Mammary epithelial cell (primary cell): Measurements from ENCODE around the gene COL1A2.

Source experiments
- CTCF ChIP-seq, 2 donors: IDR thresholded peaks in 1 of 2; conservative IDR thresholded peaks in 1 of 2; 2 replicates each; pipeline ENCODE4 v1.5.1; 2011 to 2012; ENCODE audit warnings: inconsistent platforms in 2 of 2, low read length in 2 of 2, mild to moderate bottlenecking in 2 of 2, control low read depth in 1 of 2, low read depth in 1 of 2; ENCODE audit not compliant: insufficient read depth in 1 of 2; ENCODE audit errors: extremely low read depth in 1 of 2
- EZH2 ChIP-seq: IDR thresholded peaks from 2 replicates; pipeline ENCODE4 v1.6.1; 2012; ENCODE audit warnings: low read length, inconsistent platforms, borderline replicate concordance

- TF ChIP-seq EZH2 (no peak), CTCF (conservative IDR thresholded peaks at IDR 0.05 in 1 of 2, IDR thresholded peaks at IDR 0.05 in 1 of 2; ENCODE audit: extremely low read depth in 1 of 2, insufficient read depth in 1 of 2, low read depth in 1 of 2, low read length in 2 of 2) (no peak)
Observed at GRCh38 chr7:94423863-94424735, 29.4 kb downstream of the COL1A2 start.
